ENCODE data around the gene FOSL1.
"Not testable (repeated sequence)": the region's sequence is repeated elsewhere in the genome, so short reads cannot be mapped to it uniquely, and the experiment has no call there.

The FOSL1 gene

GRCh38 chr11:65849771-65850216 lies 50.4 kb downstream of the FOSL1 start:
- DNase-seq: no peak

GRCh38 chr11:65849366-65849765 lies 50.8 kb downstream of the FOSL1 start:
- DNase-seq: no peak

GRCh38 chr11:65848693-65849092 lies 51.5 kb downstream of the FOSL1 start:
- not testable (repeated sequence) for DNase-seq

- DNase-seq: no peak
Observed at GRCh38 chr11:65847746-65848145, 52.4 kb downstream of the FOSL1 start.

- no peak for DNase-seq
Observed at GRCh38 chr11:65844231-65844872, 55.8 kb downstream of the FOSL1 start.

GRCh38 chr11:65843811-65844210 lies 56.4 kb downstream of the FOSL1 start:
- no peak for DNase-seq

- no peak for DNase-seq
Observed at GRCh38 chr11:65842144-65842543, 58.0 kb downstream of the FOSL1 start.

Data from GF-D8 (cell line).